ENCODE measurements around the gene WBP11. TPM values are rescaled to one million over a fixed set of nuclear protein-coding genes. Genes with fewer than 3 reads are reported as not detected.

WBP11 gene
- polyA plus RNA-seq, 1 donor, result 56.9 TPM

DNA sequence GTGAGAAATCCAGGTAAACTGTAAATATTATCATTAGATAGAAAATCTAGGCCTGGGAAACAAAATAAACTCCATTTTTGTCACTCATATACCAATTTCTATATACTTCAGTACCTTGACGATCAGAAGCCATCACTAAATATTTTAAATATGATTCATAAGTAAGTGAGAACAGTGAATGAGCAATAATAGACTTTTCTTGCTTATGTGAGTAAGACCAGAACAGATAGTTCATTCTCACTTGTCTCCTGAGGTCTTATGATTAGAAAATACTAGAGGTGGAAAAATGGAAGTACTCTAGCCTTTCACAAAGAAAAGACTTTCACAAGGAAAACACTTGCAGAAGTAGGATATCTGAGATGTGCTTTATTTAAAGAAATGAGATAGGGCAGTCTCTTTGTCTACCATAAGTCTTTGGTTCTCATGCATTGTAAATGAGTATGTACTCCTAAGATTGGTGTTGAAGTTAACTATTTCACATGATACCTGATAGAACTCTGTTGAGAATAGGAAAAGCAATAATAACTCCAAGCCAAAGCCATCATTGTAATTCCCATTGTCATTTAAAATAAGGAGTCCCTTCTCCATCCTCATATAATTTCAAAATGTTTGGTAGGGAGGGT lies 20.8 kb upstream of the WBP11 start:
- no peak for DNase-seq (ENCODE audit: low read depth)

GRCh38 chr12:14814014-14814413 lies 10.7 kb upstream of the WBP11 start, which contains the start of gene SMCO3:
TSS of gene SMCO3 (minus strand) at chr12:14814182. CDS start at chr12:14806680, 7,502 bp downstream.
- DNase-seq (ENCODE audit: low read depth), result no peak

DNA sequence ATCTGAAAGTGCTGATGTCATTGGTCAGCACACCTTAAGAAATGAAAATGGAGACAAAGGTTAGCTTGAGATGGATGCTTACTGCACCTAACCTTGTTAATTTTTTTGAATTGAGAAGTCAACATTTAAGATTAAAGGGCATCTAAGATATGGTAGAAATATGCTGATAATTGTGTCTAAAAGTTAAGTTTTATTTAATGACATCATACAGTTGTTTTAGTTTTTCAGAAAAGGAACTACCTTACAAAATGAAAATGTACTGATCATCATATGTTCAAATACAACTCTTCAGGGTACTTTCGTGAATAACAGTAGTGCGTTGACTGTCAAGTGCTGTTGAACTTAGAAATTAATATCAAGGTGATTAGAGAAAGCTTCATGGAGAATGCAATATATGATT lies 8.2 kb upstream of the WBP11 start:
- no peak for DNase-seq (ENCODE audit: low read depth)

- DNase-seq (ENCODE audit: low read depth), result no peak
Observed at GRCh38 chr12:14810953-14811483, 7.7 kb upstream of the WBP11 start.

DNA sequence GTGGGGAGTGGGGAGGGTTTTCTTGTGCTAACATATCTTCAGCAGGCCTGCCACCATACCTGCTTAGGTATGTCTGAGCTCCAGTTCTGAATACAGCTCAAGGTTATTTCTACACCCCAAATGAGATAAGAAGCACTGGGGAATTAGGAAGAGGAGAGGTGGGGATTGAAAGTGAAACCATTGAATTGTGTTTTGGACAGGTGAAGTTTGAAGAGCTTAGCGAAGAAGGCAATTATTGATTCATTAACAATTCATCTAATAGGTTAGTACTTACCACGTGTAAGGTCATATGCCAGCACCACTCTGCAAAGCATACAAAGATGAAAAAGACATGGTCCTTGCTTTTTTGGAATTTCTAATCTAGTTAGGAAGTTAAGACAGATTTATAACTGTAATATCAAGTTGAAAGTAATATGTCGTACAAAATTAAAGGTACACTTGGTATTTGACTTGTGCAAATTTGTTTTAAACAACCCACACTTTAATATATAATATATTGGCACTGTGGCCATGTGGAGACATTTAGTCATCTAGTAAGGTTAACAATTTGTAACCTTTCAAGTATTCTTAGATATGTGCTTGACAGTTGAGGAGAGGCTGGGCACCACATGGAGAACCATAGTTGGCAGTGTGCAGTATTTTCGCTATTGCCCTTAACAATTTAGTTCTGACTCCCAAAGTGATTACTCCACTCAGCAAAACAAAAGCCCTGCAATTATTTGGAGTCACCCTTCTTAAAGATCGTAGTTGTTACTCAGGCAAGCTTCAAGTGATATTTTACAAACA lies 7.1 kb upstream of the WBP11 start:
- no peak for DNase-seq (ENCODE audit: low read depth)

GRCh38 chr12:14803830-14804160 lies 517 bp upstream of the WBP11 start:
- DNase-seq (ENCODE audit: low read depth), result peak; percentile 6

DNA sequence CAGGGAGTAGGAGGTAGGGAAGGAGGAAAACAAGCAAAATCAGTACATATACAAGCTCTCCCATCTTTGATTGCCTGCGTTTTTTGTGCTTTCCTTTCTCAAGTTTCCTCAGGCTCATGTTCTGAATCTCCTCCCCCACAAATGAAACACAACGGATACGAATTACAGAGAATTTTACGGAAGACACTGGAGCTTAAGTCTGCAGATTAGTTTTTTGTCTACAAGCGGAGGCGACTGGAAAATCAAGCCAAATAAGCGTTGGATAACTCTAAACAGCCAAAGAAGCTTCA lies 612 bp downstream of the WBP11 start:
- peak; percentile 20 for DNase-seq (ENCODE audit: low read depth)

GRCh38 chr12:14802247-14802646 lies 1.0 kb downstream of the WBP11 start:
- DNase-seq (ENCODE audit: low read depth), result no peak

DNA sequence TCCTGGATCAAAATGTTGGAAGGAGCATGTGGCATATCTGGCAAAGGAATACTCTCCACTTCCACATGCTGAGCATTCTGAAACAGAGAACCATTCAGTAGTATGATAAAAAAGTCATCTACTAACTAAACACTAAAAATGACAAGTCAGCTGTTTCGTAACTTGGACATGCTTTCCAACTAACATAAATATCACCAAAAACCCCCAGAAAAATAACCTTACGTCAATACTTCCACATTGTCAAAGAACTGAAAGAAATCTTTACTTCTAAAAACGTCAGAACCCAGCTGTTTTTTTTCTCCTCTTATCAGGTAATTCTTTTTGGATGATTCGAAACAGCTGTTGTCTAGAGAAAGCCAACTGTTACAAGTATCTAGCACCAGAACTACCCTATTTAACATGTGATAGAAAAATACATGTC lies 8.2 kb downstream of the WBP11 start:
- no peak for DNase-seq (ENCODE audit: low read depth)

- DNase-seq (ENCODE audit: low read depth), result no peak
Observed at GRCh38 chr12:14785568-14785967, 17.7 kb downstream of the WBP11 start.

GRCh38 chr12:14784471-14784870 lies 18.8 kb downstream of the WBP11 start:
- no peak for DNase-seq (ENCODE audit: low read depth)

DNA sequence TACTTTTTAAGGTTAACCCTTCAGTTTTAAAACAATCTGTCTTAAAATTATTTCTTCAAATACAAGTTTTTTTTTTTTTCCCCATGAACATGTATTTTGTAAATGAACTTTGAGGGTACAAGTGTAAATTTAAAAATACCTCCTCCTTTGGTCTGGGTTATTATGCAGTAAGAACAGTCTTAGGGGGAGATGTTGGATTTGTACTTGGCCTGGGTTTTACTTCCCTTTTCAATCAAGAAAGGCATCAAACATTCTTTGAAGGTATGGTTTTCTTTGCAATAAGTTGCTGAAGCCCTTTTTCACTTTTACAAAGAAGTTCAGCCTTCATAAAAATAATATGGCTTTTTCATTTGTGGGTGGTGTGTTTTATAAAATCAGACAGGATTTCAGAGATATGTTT lies 20.5 kb downstream of the WBP11 start:
- no peak for DNase-seq (ENCODE audit: low read depth)

DNA sequence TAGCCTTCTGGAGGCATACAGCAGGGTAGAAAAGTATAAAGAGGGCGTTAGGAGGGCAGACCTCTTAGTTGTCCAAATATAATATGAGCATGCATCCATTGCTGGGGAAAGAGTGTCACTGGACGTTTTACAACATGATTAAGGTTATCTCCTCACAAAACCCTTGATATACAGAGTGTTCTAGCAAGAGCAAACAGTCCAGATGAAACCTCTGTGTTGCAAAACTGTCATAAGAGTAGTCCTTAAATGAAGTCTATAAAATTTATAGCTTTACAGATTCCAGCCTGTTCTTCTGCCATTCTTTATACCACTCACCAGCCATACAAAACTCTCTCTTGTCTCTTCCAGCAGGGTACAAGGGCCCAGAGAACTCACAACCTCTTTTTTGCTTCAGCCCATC lies 21.7 kb downstream of the WBP11 start:
- no peak for DNase-seq (ENCODE audit: low read depth)

GRCh38 chr12:14780859-14781258 lies 22.4 kb downstream of the WBP11 start:
- no peak for DNase-seq (ENCODE audit: low read depth)

DNA sequence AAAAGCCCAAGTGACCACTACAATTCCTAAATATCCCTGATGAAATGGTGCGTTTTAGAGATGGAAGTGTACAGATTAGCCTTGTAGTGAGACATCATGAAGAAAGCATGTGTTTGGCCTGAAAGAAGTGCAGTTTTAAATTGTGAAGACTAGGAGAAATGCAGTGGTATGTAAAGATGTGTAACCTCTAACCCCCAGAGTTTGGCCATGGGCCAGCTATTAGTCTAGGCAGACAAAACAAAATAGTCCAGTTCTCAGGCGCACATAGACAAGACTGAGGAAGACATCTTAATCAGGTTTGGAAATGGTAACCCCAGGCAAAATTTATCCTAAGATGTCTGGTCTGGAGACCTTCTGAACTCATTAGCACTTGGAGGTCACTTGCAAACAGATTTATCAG lies 23.4 kb downstream of the WBP11 start:
- DNase-seq (ENCODE audit: low read depth), result no peak

- no peak for DNase-seq (ENCODE audit: low read depth)
Observed at GRCh38 chr12:14777271-14777670, 26.0 kb downstream of the WBP11 start.

DNA sequence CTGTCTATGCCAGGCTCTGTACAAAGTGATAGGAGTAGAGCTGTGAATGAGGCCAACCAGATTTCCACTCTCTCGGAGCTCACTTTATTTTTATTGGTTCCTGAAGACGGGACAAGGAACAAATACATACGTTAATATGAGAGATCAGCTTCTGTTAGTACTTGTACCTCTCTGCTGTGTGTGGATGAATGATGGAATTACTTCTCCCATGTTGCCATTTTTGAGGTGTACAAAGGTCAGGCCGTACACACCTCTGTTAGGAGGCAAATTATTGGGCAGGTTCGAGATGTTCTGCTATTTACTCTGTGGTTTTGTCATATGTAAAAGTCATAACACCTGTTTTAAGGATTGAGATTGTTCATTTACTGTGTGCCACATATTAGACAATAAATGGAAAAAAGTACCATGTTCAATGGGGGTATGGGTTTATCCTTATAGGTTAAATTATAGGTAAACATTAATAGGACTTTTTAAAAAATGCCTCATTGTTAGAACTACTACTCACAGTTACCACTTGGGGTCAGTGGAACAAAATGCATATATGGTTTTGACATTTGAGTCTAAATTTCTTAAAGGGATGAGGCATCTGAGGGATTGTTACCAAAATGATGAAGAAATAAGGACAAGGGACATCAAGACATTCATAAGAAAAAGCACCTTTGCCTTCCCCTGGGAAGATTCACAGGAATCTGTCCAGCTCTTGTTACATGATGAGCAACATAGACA lies 26.9 kb downstream of the WBP11 start:
- DNase-seq (ENCODE audit: low read depth), result no peak

GRCh38 chr12:14775636-14775980 lies 27.7 kb downstream of the WBP11 start:
- no peak for DNase-seq (ENCODE audit: low read depth)

DNA sequence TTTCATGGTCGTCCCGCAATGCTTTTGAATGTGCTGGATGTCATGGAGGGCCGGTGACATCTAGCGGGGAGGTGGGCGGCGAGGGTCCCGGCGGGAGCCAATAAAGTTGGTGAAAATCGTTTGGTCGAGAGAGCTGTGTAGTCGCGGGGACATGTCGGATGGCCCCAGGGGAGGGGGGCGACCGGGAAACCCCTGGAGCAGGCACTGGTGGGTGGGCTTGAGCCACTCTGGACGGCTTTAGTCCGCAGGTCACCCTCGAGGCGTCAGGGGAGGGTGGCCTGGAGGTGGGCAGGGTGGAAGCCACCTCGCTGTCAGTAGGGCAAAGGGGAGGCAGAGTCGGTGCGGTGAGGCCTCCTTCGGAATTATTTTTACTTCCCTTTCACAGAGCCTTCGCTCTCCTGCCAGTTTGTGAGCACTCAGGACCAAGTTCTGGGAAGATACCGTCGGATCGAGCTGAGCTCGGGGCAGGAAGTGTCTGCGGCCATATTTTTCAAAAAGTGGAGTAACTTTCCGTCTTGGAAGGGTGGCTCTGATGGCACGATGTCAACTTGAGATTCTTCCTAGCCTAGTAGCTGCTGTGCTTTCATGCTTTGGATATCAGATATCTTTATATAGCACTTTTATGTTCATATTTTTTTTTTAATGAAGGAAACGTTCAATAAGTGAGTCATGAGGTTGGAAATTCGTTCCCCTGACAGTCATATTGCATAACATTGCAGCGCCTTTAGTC lies 28.2 kb downstream of the WBP11 start:
- DNase-seq (ENCODE audit: low read depth), result peak; percentile 45

GRCh38 chr12:14774074-14774905 lies 29.0 kb downstream of the WBP11 start:
- DNase-seq (ENCODE audit: low read depth), result peak; percentile 93

DNA sequence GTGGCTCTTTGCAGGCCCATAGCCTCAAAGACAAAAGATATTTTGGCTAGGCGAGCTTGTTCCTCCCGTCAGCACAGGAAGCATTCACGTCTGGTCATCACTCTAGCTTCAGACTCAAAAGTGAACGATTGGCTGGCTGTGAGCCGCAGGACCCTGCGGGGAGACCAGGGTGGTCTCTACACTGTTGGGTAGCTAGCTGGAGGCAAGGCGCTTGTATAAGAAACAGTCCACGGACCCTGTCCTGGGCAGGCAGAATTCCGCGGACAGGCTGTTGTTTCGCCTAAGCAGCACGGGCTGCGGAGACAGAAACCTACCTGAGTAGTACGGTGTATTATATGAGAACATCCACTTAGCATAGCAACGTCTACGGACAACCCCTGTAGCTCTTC lies 29.6 kb downstream of the WBP11 start:
- no peak for DNase-seq (ENCODE audit: low read depth)

All from forelimb muscle (tissue), 1 donor.